Trophoblast cell (in vitro differentiated cells and primary cell): ENCODE results near the gene FGGY.

Experiments
- DNase-seq, 2 donors: peaks; one replicate each; pipeline ENCODE4 v3.0.0-alpha.2; 2016
- H2AFZ ChIP-seq: 2 replicates; pipeline ENCODE4 v1.6.1; 2013; ENCODE audit warnings: low read length, moderate library complexity, mild to moderate bottlenecking; ENCODE audit not compliant: insufficient read depth, poor library complexity
- H2AK5ac ChIP-seq: 2 replicates; pipeline ENCODE4 v1.6.1; 2013; ENCODE audit warnings: mild to moderate bottlenecking, low read length
- H2BK120ac ChIP-seq: 2 replicates; pipeline ENCODE4 v1.6.1; 2013; ENCODE audit warnings: low read length, mild to moderate bottlenecking, moderate library complexity; ENCODE audit not compliant: insufficient read depth, poor library complexity
- H2BK12ac ChIP-seq: 2 replicates; pipeline ENCODE4 v1.6.1; 2013; ENCODE audit warnings: mild to moderate bottlenecking, low read length, moderate library complexity
- H2BK5ac ChIP-seq: 2 replicates; pipeline ENCODE4 v1.6.1; 2013; ENCODE audit warnings: low read length, low read depth, moderate library complexity, mild to moderate bottlenecking; ENCODE audit not compliant: poor library complexity
- H3K14ac ChIP-seq: 2 replicates; pipeline ENCODE4 v1.6.1; 2013; ENCODE audit warnings: mild to moderate bottlenecking, low read length
- H3K18ac ChIP-seq: 2 replicates; pipeline ENCODE4 v1.6.1; 2013; ENCODE audit warnings: mild to moderate bottlenecking, low read length
- H3K23ac ChIP-seq: 2 replicates; pipeline ENCODE4 v1.6.1; 2013; ENCODE audit warnings: low read length
- H3K27ac ChIP-seq: 2 replicates; pipeline ENCODE4 v1.5.1; 2013; ENCODE audit warnings: low read depth, mild to moderate bottlenecking, inconsistent platforms, low read length, moderate library complexity
- H3K27me3 ChIP-seq: 2 replicates; pipeline ENCODE4 v1.6.1; 2013; ENCODE audit warnings: inconsistent platforms, mild to moderate bottlenecking, low read length, moderate library complexity; ENCODE audit not compliant: insufficient read depth
- H3K36me3 ChIP-seq, 2 experiments: 1 replicate in 1 of 2; 2 replicates in 1 of 2; pipeline ENCODE4 v1.6.1; 2013; ENCODE audit warnings: low read length in 2 of 2, mild to moderate bottlenecking in 2 of 2, moderate library complexity in 1 of 2; ENCODE audit not compliant: insufficient read depth in 2 of 2, control insufficient read depth in 1 of 2
- H3K4ac ChIP-seq: 2 replicates; pipeline ENCODE4 v1.6.1; 2013; ENCODE audit warnings: low read depth, mild to moderate bottlenecking, low read length, moderate library complexity
- H3K4me1 ChIP-seq, 2 experiments: 1 replicate in 1 of 2; 2 replicates in 1 of 2; pipeline ENCODE4 v1.6.1; 2013; ENCODE audit warnings: low read length in 2 of 2, mild to moderate bottlenecking in 2 of 2, moderate library complexity in 1 of 2; ENCODE audit not compliant: insufficient read depth in 2 of 2, control insufficient read depth in 1 of 2
- H3K4me2 ChIP-seq: 2 replicates; pipeline ENCODE4 v1.6.1; 2013; ENCODE audit warnings: inconsistent platforms, mild to moderate bottlenecking, low read length, moderate library complexity
- H3K4me3 ChIP-seq: 2 replicates; pipeline ENCODE4 v1.5.1; 2013; ENCODE audit warnings: mild to moderate bottlenecking, low read depth, low read length, inconsistent platforms
- H3K79me1 ChIP-seq: one replicate; pipeline ENCODE4 v1.6.1; 2013; ENCODE audit warnings: low read length
- H3K79me2 ChIP-seq: 2 replicates; pipeline ENCODE4 v1.6.1; 2013; ENCODE audit warnings: low read length, mild to moderate bottlenecking; ENCODE audit not compliant: control insufficient read depth, insufficient read depth, poor library complexity
- H3K9ac ChIP-seq: 2 replicates; pipeline ENCODE4 v1.6.1; 2013; ENCODE audit warnings: mild to moderate bottlenecking, low read length
- H3K9me3 ChIP-seq: 2 replicates; pipeline ENCODE4 v1.6.1; 2013; ENCODE audit warnings: low read depth, mild to moderate bottlenecking, control low read depth, inconsistent platforms, low read length; ENCODE audit not compliant: insufficient read depth
- H4K12ac ChIP-seq: 2 replicates; pipeline ENCODE4 v1.6.1; 2013; ENCODE audit warnings: low read depth, mild to moderate bottlenecking, low read length, moderate library complexity
- H4K8ac ChIP-seq: 2 replicates; pipeline ENCODE4 v1.6.1; 2013; ENCODE audit warnings: low read depth, mild to moderate bottlenecking, low read length, moderate library complexity
- H4K91ac ChIP-seq: one replicate; pipeline ENCODE4 v1.6.1; 2013; ENCODE audit warnings: low read depth, mild to moderate bottlenecking, low read length, moderate library complexity
- WGBS: extraction: QIAGEN DNeasy Blood & Tissue Kit; methylation state at CpG from one replicate; pipeline ENCODE4 v1.1.7; 2013; ENCODE audit warnings: missing lambda C conversion rate; ENCODE audit not compliant: insufficient read length, insufficient coverage; ENCODE audit errors: extremely low coverage; 5-methylcytosine and 5-hydroxymethylcytosine counted together

Gene FGGY

DNA sequence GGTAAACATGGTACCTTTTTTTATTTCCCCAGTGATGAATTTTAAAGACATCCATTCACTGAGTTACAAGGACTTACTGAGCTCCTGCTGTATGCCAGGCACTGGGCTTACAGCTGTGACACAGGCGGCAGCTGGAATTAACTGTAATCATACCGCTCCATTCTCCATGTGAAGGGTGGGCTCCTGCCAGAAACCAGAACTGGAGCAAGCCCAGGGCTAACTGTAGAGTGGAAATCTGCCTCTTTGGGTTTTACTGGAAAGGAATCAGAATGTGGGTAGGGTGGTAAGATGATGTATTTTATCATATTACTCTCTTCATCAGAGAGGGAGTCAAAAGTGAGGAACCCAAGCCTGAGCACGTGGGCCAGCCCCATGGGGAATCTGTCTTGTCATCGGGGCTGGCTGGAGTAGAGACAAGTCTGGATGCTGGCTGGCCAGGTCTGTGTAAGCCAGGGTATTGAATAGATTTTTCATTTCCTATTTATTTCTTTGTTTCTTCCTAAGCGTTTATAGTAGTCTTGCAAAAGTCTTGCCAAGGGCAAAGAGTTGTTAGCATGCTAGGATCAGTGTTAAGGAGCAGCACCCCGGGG is 21.5 kb downstream of the FGGY start:
- Histone ChIP-seq H4K12ac (no peak overlapping the region), H3K27me3 (no peaks in the 10 kb centered on the region), H2BK5ac (no peak overlapping the region), H2AFZ (no peak overlapping the region), H3K27ac (no peak overlapping the region), H3K79me2 (no peaks in the 10 kb centered on the region), H3K4ac (no peak overlapping the region), H3K14ac (no peak overlapping the region), H4K91ac (no peak overlapping the region), H2AK5ac (no peak overlapping the region), H3K23ac (no peak overlapping the region), H3K9ac (no peak overlapping the region), H3K9me3 (no peaks in the 10 kb centered on the region), H3K4me2 (no peak overlapping the region), H2BK12ac (peak overlapping the region; percentile 65), H3K18ac (no peak overlapping the region), H4K8ac (no peak overlapping the region), H3K4me1 (peaks cover 0 to 2% of the 10 kb centered on the region in 2 experiments), H2BK120ac (no peak overlapping the region), H3K4me3 (no peak overlapping the region), H3K36me3 (no peaks in the 10 kb centered on the region), H3K79me1 (peaks cover 2% of the 10 kb centered on the region)
- WGBS, result no CpG with 5 or more reads among the region's 6 CpGs
- no peak for DNase-seq

DNA sequence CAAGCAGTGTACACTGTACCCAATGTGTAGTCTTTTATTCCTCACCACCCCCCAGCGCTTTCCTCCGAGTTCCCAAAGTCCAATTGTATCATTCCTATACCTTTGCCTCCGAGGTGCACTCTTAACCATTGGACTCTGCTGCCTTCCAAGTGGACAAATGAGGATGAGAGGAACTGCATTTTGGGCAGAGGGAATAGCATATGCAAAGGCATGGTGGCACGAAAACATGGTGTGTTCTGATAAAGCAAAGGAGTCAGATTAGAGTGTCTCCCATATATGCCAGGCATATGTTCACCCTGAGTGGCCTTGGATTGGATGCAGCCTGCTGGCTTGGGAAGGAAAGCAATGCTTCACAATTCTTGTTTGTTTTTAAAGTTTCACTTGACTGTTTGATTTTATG is 25.5 kb downstream of the FGGY start:
- Histone ChIP-seq H4K91ac (no peak overlapping the region), H3K4me1 (no peaks in the 10 kb centered on the region), H3K27ac (no peak overlapping the region), H3K18ac (no peak overlapping the region), H2BK12ac (no peak overlapping the region), H3K9ac (no peak overlapping the region), H3K23ac (no peak overlapping the region), H3K36me3 (no peaks in the 10 kb centered on the region), H3K14ac (no peak overlapping the region), H3K4ac (no peak overlapping the region), H3K27me3 (no peaks in the 10 kb centered on the region), H2AFZ (no peak overlapping the region), H4K12ac (no peak overlapping the region), H3K79me1 (no peaks in the 10 kb centered on the region), H2AK5ac (no peak overlapping the region), H4K8ac (no peak overlapping the region), H3K4me3 (no peak overlapping the region), H3K4me2 (no peak overlapping the region), H2BK120ac (no peak overlapping the region), H3K79me2 (no peaks in the 10 kb centered on the region), H3K9me3 (no peaks in the 10 kb centered on the region), H2BK5ac (no peak overlapping the region)
- no CpG with 5 or more reads among the region's 4 CpGs for WGBS
- DNase-seq, result no peak

DNA sequence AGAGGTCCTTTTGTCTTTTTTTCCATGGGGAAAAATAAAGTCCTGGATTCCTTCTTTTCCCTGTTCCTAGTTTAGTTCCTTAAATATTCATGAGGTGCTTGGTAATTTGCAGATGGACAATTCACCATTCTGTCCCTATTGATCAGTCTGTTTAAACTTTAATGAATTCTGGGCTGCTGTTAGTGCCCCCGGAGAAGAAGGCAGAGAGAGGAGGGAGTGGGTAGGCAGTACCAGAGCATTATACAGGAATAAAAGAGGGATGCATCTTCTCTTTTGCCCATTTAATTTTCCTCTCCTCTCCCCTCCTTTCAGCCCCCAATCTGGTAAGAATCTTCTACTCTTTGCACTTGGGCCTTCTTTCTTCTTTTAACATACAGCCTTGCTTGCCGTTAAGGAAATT is 25.9 kb downstream of the FGGY start:
- H4K12ac ChIP-seq, result no peak overlapping the region
- H4K8ac ChIP-seq, result no peak overlapping the region
- no peaks in the 10 kb centered on the region for H3K4me1 ChIP-seq
- no peak overlapping the region for H3K23ac ChIP-seq
- no peaks in the 10 kb centered on the region for H3K9me3 ChIP-seq
- no peak overlapping the region for H3K27ac ChIP-seq
- H3K79me1 ChIP-seq, result no peaks in the 10 kb centered on the region
- H3K4me2 ChIP-seq, result no peak overlapping the region
- H2BK120ac ChIP-seq, result no peak overlapping the region
- no peaks in the 10 kb centered on the region for H3K27me3 ChIP-seq
- no peak overlapping the region for H2AFZ ChIP-seq
- H3K4ac ChIP-seq, result no peak overlapping the region
- no peak overlapping the region for H2BK12ac ChIP-seq
- H3K36me3 ChIP-seq, result no peaks in the 10 kb centered on the region
- no peak overlapping the region for H3K4me3 ChIP-seq
- H3K14ac ChIP-seq, result no peak overlapping the region
- H2BK5ac ChIP-seq, result no peak overlapping the region
- no peak overlapping the region for H3K9ac ChIP-seq
- WGBS, result no CpG with 5 or more reads among the region's 2 CpGs
- H2AK5ac ChIP-seq, result no peak overlapping the region
- no peak overlapping the region for H3K18ac ChIP-seq
- no peak overlapping the region for H4K91ac ChIP-seq
- H3K79me2 ChIP-seq, result no peaks in the 10 kb centered on the region
- DNase-seq, result no peak

DNA sequence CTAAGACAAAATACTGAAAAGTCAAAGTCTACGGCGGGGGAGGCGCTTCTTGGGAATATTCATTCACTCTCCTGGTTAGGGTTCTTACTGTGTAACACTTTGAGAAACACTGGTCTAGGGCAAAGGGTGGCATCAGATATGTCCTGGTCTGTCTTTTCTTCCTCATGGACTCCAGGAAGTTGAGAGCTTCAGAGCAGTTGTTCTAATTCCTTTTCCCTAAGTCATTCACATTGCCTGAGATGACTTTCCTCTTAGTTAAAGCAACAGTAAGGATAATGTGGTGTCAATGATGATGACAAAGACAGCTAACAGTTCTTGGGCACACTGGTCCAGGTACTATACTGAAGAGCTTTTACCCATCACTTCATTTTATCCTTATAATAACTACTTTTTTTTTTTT is 27.0 kb downstream of the FGGY start:
- Histone ChIP-seq H2AFZ (no peak overlapping the region), H2BK12ac (no peak overlapping the region), H3K4me3 (no peak overlapping the region), H3K79me1 (peaks cover 2% of the 10 kb centered on the region), H2AK5ac (no peak overlapping the region), H3K27me3 (no peaks in the 10 kb centered on the region), H3K23ac (no peak overlapping the region), H3K9ac (no peak overlapping the region), H2BK5ac (no peak overlapping the region), H3K14ac (no peak overlapping the region), H3K36me3 (no peaks in the 10 kb centered on the region), H4K8ac (no peak overlapping the region), H3K79me2 (no peaks in the 10 kb centered on the region), H2BK120ac (no peak overlapping the region), H3K9me3 (no peaks in the 10 kb centered on the region), H4K12ac (no peak overlapping the region), H3K4me1 (no peaks in the 10 kb centered on the region), H3K4ac (no peak overlapping the region), H3K18ac (no peak overlapping the region), H4K91ac (no peak overlapping the region), H3K4me2 (no peak overlapping the region), H3K27ac (no peak overlapping the region)
- no CpG with 5 or more reads among the region's 3 CpGs for WGBS
- peak in 1 of 2 donors; percentile 53 for DNase-seq
